Measurements from ENCODE around the gene MRPL33.

DNA sequence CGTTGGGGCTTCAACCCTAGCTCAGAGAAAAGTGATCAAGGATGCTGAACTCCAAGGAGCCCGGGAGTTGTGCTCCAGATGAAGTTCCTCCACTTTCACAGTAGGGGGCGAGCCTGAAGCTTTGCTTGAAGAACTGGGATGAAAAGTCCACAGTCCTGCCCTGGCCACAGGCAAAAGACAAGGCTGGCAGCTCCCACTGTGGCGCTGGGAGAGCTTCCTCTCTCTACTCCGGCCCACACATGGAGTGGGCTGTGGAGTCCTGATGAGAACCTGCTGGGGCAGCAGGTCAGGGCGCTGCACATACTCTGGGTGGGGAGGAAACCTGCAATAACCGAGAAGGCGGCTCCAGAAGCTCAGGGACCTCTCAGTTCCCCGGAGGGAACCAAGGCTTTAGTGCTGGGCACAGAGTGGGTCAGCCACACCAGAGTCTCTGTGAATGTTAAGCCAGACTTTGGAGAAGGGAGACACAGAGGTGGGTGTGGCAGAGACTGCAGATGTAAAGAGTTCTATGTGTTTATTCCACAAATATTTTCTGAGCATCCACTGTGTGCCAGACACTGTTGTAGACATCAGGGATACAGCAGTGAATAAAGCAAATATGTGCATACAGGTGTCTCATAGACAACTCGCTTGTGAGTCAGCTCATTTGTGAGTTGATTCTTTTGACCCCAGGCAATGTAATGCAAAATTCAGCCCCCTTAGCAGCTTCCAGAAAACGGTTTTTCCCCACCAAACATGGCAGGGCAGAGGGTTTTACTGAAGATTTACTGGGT is 48.0 kb upstream of the MRPL33 start:
- TF ChIP-seq CTCF (conservative IDR thresholded peaks at IDR 0.05; ENCODE audit: low read depth in 2 of 2) (peak; percentile 71 to 73), POLR2AphosphoS5 (IDR thresholded peaks at IDR 0.05; ENCODE audit: low read depth) (no peak), EZH2 (IDR thresholded peaks at IDR 0.05; ENCODE audit: low read depth, unreplicated experiment) (no peak), ZNF114 (CRISPR knock-in tag; IDR thresholded peaks at IDR 0.05) (no peak), EZH2phosphoT487 (IDR thresholded peaks at IDR 0.05; ENCODE audit: unreplicated experiment) (no peak), JUNB (IDR thresholded peaks at IDR 0.05; ENCODE audit: unreplicated experiment) (no peak), ETS1 (IDR thresholded peaks at IDR 0.05) (no peak)
- TF ChIP-seq, protein P1, sequence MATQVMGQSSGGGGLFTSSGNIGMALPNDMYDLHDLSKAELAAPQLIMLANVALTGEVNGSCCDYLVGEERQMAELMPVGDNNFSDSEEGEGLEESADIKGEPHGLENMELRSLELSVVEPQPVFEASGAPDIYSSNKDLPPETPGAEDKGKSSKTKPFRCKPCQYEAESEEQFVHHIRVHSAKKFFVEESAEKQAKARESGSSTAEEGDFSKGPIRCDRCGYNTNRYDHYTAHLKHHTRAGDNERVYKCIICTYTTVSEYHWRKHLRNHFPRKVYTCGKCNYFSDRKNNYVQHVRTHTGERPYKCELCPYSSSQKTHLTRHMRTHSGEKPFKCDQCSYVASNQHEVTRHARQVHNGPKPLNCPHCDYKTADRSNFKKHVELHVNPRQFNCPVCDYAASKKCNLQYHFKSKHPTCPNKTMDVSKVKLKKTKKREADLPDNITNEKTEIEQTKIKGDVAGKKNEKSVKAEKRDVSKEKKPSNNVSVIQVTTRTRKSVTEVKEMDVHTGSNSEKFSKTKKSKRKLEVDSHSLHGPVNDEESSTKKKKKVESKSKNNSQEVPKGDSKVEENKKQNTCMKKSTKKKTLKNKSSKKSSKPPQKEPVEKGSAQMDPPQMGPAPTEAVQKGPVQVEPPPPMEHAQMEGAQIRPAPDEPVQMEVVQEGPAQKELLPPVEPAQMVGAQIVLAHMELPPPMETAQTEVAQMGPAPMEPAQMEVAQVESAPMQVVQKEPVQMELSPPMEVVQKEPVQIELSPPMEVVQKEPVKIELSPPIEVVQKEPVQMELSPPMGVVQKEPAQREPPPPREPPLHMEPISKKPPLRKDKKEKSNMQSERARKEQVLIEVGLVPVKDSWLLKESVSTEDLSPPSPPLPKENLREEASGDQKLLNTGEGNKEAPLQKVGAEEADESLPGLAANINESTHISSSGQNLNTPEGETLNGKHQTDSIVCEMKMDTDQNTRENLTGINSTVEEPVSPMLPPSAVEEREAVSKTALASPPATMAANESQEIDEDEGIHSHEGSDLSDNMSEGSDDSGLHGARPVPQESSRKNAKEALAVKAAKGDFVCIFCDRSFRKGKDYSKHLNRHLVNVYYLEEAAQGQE (IDR thresholded peaks at IDR 0.05; ENCODE audit: unreplicated experiment), result no peak
